DND-41 (cell line): ENCODE measurements around the gene ACMSD.

Experiments used
- ATAC-seq: fragments of 200-7000 bp; cut with Tn5 transposase; 3 replicates; pipeline ENCODE4 v1.9.1; 2021; ENCODE audit warnings: low read depth; ENCODE audit not compliant: insufficient read depth
- DNase-seq: peaks from one replicate; pipeline ENCODE4 v3.0.0-alpha.2; 2020
- H2AFZ ChIP-seq: 2 replicates; pipeline ENCODE4 v1.6.0; 2012; ENCODE audit warnings: low read depth, low read length
- H3K27ac ChIP-seq: 2 replicates; pipeline ENCODE4 v1.5.1; 2012; ENCODE audit warnings: low read length, inconsistent platforms
- H3K27me3 ChIP-seq: fragments of 200-600 bp; sonication (generic); 2 replicates; pipeline ENCODE4 v1.6.0; 2012; ENCODE audit warnings: low read length, mild to moderate bottlenecking, inconsistent platforms; ENCODE audit not compliant: insufficient read depth, poor library complexity
- H3K36me3 ChIP-seq: 2 replicates; pipeline ENCODE4 v1.5.1; 2012; ENCODE audit warnings: low read length, inconsistent platforms; ENCODE audit not compliant: insufficient read depth
- H3K4me1 ChIP-seq: 2 replicates; pipeline ENCODE4 v1.5.1; 2012; ENCODE audit warnings: mild to moderate bottlenecking, low read length; ENCODE audit not compliant: insufficient read depth
- H3K4me2 ChIP-seq: 2 replicates; pipeline ENCODE4 v1.6.0; 2012; ENCODE audit warnings: mild to moderate bottlenecking, moderate library complexity, low read length, inconsistent platforms; ENCODE audit not compliant: insufficient read depth
- H3K4me3 ChIP-seq, 2 experiments: fragments of 200-600 bp in 1 of 2; shearing (Covaris generic) in 1 of 2; 2 replicates each; pipeline ENCODE4 v1.5.1; 2012 to 2016; ENCODE audit warnings: inconsistent platforms in 2 of 2, low read length in 2 of 2, mild to moderate bottlenecking in 2 of 2, low read depth in 1 of 2, moderate library complexity in 1 of 2
- H3K79me2 ChIP-seq: 2 replicates; pipeline ENCODE4 v1.6.0; 2012; ENCODE audit warnings: low read length, inconsistent platforms; ENCODE audit not compliant: insufficient read depth
- H3K9ac ChIP-seq: 2 replicates; pipeline ENCODE4 v1.6.0; 2012; ENCODE audit warnings: low read depth, mild to moderate bottlenecking, inconsistent platforms, low read length, moderate library complexity
- H3K9me3 ChIP-seq: 2 replicates; pipeline ENCODE4 v1.5.1; 2012; ENCODE audit warnings: low read length, moderate library complexity, mild to moderate bottlenecking, inconsistent platforms; ENCODE audit not compliant: insufficient read depth, severe bottlenecking
- H4K20me1 ChIP-seq: 2 replicates; pipeline ENCODE4 v1.6.0; 2012; ENCODE audit warnings: low read length; ENCODE audit not compliant: insufficient read depth
- CTCF ChIP-seq: IDR thresholded peaks from 2 replicates; pipeline ENCODE4 v1.5.1; 2012; ENCODE audit warnings: borderline replicate concordance, low read length, moderate library complexity, mild to moderate bottlenecking; ENCODE audit not compliant: poor library complexity, severe bottlenecking; ENCODE audit errors: extremely low read depth
- EZH2 ChIP-seq: IDR thresholded peaks from 3 replicates; pipeline ENCODE4 v1.6.1; 2012; ENCODE audit warnings: borderline replicate concordance, low read depth, mild to moderate bottlenecking, moderate library complexity, low read length, inconsistent platforms; ENCODE audit not compliant: severe bottlenecking

ACMSD gene

DNA sequence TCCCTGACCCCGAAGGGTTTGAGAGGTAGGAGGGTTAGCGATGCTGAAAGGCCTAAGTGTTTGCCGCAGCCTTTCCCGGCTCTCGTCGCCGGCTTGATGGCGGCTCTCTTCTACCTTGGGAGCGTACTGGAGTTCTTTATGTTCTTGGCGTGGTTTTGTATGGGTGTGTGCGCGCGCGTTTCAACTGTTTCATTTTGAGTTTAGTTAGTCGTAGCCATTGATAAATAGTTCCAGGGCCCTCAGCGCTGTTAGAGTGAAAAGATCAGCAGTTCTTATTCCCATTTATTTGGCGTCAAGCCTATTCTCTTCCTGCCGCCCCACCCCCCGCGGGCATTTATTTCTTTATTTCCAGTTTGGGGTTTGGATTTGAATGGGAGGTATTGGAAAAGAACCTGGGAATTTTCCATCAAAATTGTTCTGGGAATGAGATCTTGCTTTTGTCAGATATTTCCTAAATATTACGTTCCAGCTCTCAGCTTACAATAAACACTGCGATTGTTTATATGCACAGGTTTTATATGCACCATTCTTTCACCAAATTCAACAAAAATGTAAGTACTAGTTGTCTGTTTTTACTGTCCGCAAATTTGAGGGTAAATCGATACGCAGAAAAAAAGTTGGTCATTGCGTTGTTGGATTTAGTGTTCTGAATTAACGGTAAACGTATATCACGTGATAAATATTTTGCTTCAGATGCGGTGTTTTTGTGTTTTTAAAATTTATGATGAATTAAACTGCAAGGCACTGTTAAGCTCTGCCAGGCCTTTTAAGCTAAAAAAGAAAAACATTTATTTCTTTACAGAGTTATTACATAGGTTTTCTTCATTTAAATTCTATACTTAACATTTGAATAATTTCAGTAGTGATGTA is 81.2 kb downstream of the ACMSD start:
- H2AFZ ChIP-seq = peak overlapping the region; percentile 93
- peak overlapping the region; percentile 95 for H3K27ac ChIP-seq
- H3K9me3 ChIP-seq = no peaks in the 10 kb centered on the region
- H3K4me2 ChIP-seq = peak overlapping the region; percentile 75
- peak overlapping the region; percentile 94 for H3K9ac ChIP-seq
- peak overlapping the region; percentile 74 to 87 for H3K4me3 ChIP-seq
- peak; percentile 54 for DNase-seq
- peaks cover 43% of the 10 kb centered on the region for H4K20me1 ChIP-seq
- no peak for ATAC-seq
- peaks cover 51% of the 10 kb centered on the region for H3K4me1 ChIP-seq
- peaks cover 28% of the 10 kb centered on the region for H3K36me3 ChIP-seq
- H3K79me2 ChIP-seq = peaks cover 59% of the 10 kb centered on the region
- H3K27me3 ChIP-seq = no peaks in the 10 kb centered on the region
- TF ChIP-seq EZH2 (no peak), CTCF (no peak)

- DNase-seq = no peak
- H3K27me3 ChIP-seq = no peaks in the 10 kb centered on the region
- H3K79me2 ChIP-seq = peaks cover 100% of the 10 kb centered on the region
- peak overlapping the region; percentile 29; the same call in 1 of the 2 replicates for H3K4me2 ChIP-seq
- H3K9ac ChIP-seq = no peak overlapping the region
- H3K4me3 ChIP-seq = no peak overlapping the region
- peaks cover 59% of the 10 kb centered on the region for H3K4me1 ChIP-seq
- no peak for TF ChIP-seq EZH2
- TF ChIP-seq CTCF = no peak
- no peaks in the 10 kb centered on the region for H3K9me3 ChIP-seq
- ATAC-seq = no peak
- H3K27ac ChIP-seq = no peak overlapping the region
- no peak overlapping the region for H2AFZ ChIP-seq
- peaks cover 95% of the 10 kb centered on the region for H4K20me1 ChIP-seq
- H3K36me3 ChIP-seq = peaks cover 53% of the 10 kb centered on the region
Measured at GRCh38 chr2:134924912-134925311, 86.5 kb downstream of the ACMSD start.

DNA sequence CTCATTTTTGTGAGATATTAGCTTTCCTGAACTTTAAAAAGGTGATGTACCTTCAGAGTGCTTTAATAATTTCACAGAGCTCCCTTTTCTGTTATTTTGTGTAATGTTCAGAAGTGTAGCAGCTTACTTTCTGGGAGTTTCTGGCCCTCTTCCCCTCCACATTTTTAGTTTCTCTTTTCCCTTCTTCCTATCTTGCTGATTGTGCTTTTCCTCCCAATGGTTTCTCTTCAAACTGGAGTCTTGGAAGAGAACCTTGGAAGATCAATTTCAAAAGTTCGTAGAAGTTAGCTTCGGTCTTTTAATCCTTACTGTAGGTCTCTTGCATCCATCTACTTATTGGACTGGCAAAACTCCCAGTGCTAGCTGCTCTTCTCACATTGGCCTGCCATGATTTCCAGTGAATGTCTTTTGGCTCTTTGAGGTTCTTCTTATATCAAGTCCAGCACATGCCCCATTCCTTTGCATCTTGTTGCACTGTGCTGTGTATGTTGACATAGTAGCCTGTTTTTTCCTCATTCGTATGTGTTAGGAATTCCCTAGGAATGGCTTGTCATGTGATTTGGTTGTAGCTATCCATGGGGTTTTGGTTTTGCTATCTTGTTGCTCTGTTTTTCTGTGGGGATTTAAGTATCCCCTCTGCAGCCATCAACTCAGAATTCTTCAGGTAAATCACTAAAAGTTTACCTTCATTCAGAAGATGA is 88.0 kb downstream of the ACMSD start:
- no peak for TF ChIP-seq EZH2
- TF ChIP-seq CTCF = no peak
- Histone ChIP-seq H3K4me2 (peak overlapping the region; percentile 32; the same call in 1 of the 2 replicates), H3K4me1 (peaks cover 44% of the 10 kb centered on the region), H2AFZ (no peak overlapping the region), H3K27ac (no peak overlapping the region), H3K27me3 (no peaks in the 10 kb centered on the region), H3K9me3 (no peaks in the 10 kb centered on the region), H3K79me2 (peaks cover 100% of the 10 kb centered on the region), H3K4me3 (no peak overlapping the region), H3K36me3 (peaks cover 58% of the 10 kb centered on the region), H4K20me1 (peaks cover 96% of the 10 kb centered on the region), H3K9ac (no peak overlapping the region)
- no peak for ATAC-seq
- DNase-seq = no peak
